CD14-positive monocyte (primary cell): ENCODE measurements around the gene C12orf42. TPM values are rescaled to one million over a fixed set of nuclear protein-coding genes. Genes with fewer than 3 reads are reported as not detected.

Experiments used
- DNase-seq, 3 donors: peaks; one replicate each; pipeline ENCODE4 v3.0.0-alpha.2; 2011 to 2022
- H2AFZ ChIP-seq: 2 replicates; pipeline ENCODE4 v1.6.0; 2012; ENCODE audit warnings: mild to moderate bottlenecking, low read depth, low read length, inconsistent platforms; ENCODE audit not compliant: insufficient read depth, poor library complexity, severe bottlenecking
- H3K27ac ChIP-seq, 2 donors: 1 replicate in 1 of 2; 2 replicates in 1 of 2; pipeline ENCODE4 v1.5.1; 2012 to 2013; ENCODE audit warnings: low read length in 2 of 2, control low read depth in 1 of 2, inconsistent platforms in 1 of 2, low read depth in 1 of 2, mild to moderate bottlenecking in 1 of 2
- H3K27me3 ChIP-seq, 2 donors: one replicate each; pipeline versions ENCODE4 v1.6.0 to v1.6.1; 2011 to 2013; ENCODE audit warnings: low read length in 2 of 2; ENCODE audit not compliant: control insufficient read depth in 2 of 2, insufficient read depth in 2 of 2
- H3K36me3 ChIP-seq, 2 donors: replicated peaks in 1 of 2; 1 replicate in 1 of 2; 2 replicates in 1 of 2; pipeline versions ENCODE4 v1.5.1 to v1.6.1; 2012 to 2013; ENCODE audit warnings: low read length in 2 of 2, control low read depth in 1 of 2, inconsistent platforms in 1 of 2, mild to moderate bottlenecking in 1 of 2; ENCODE audit not compliant: insufficient read depth in 2 of 2, control insufficient read depth in 1 of 2
- H3K4me1 ChIP-seq, 2 donors: 1 replicate in 1 of 2; 2 replicates in 1 of 2; pipeline versions ENCODE4 v1.5.1 to v1.6.1; 2012 to 2013; ENCODE audit warnings: low read length in 2 of 2, control low read depth in 1 of 2, inconsistent platforms in 1 of 2, mild to moderate bottlenecking in 1 of 2, moderate library complexity in 1 of 2; ENCODE audit not compliant: insufficient read depth in 2 of 2, control insufficient read depth in 1 of 2
- H3K4me2 ChIP-seq: replicated peaks from 2 replicates; pipeline ENCODE3; 2012; ENCODE audit warnings: low read length, moderate library complexity, mild to moderate bottlenecking; ENCODE audit not compliant: poor library complexity, severe bottlenecking; ENCODE audit errors: extremely low read depth
- H3K4me3 ChIP-seq, 3 experiments: fragments of 200-600 bp in 1 of 3; sonication (generic) in 1 of 3; replicated peaks in 1 of 3; 1 replicate in 2 of 3; 2 replicates in 1 of 3; pipeline ENCODE4 v1.5.1; 2011 to 2013; ENCODE audit warnings: low read length in 3 of 3, mild to moderate bottlenecking in 3 of 3, control low read depth in 2 of 3, low read depth in 2 of 3, inconsistent platforms in 1 of 3, moderate library complexity in 1 of 3
- H3K79me2 ChIP-seq: 2 replicates; pipeline ENCODE4 v1.6.0; 2012; ENCODE audit warnings: mild to moderate bottlenecking, control low read depth, inconsistent platforms, low read length, moderate library complexity; ENCODE audit not compliant: insufficient read depth
- H3K9ac ChIP-seq: 2 replicates; pipeline ENCODE4 v1.6.0; 2017; ENCODE audit warnings: low read length, mild to moderate bottlenecking; ENCODE audit not compliant: insufficient read depth, poor library complexity, severe bottlenecking
- H3K9me3 ChIP-seq, 2 donors: replicated peaks in 1 of 2; 1 replicate in 1 of 2; 2 replicates in 1 of 2; pipeline versions ENCODE4 v1.5.1 to v1.6.1; 2012 to 2013; ENCODE audit warnings: low read length in 2 of 2, control low read depth in 1 of 2; ENCODE audit not compliant: control insufficient read depth in 1 of 2, insufficient read depth in 1 of 2
- H4K20me1 ChIP-seq: 2 replicates; pipeline ENCODE4 v1.6.0; 2012; ENCODE audit warnings: mild to moderate bottlenecking, low read length, control low read depth, moderate library complexity; ENCODE audit not compliant: insufficient read depth
- H3K27ac Mint-ChIP-seq, 7 donors: one replicate each; pipeline ENCODE4 v1.8.0; 2020; ENCODE audit warnings: mild to moderate bottlenecking in 7 of 7, mixed read lengths in 7 of 7, moderate library complexity in 6 of 7, inconsistent platforms in 2 of 7
- H3K27me3 Mint-ChIP-seq, 3 donors: one replicate each; pipeline ENCODE4 v1.8.0; 2021 to 2022; ENCODE audit warnings: low read depth in 3 of 3, mild to moderate bottlenecking in 3 of 3, mixed read lengths in 3 of 3, moderate library complexity in 3 of 3, inconsistent platforms in 1 of 3
- H3K36me3 Mint-ChIP-seq, 2 donors: one replicate each; pipeline ENCODE4 v1.8.0; 2020; ENCODE audit warnings: mixed read lengths in 2 of 2, inconsistent platforms in 1 of 2, mild to moderate bottlenecking in 1 of 2
- H3K4me1 Mint-ChIP-seq: one replicate; pipeline ENCODE4 v1.8.0; 2020; ENCODE audit warnings: mild to moderate bottlenecking, mixed read lengths
- H3K4me3 Mint-ChIP-seq, 2 donors: one replicate each; pipeline ENCODE4 v1.8.0; 2020; ENCODE audit warnings: mild to moderate bottlenecking in 2 of 2, mixed read lengths in 2 of 2, moderate library complexity in 1 of 2
- H3K9me3 Mint-ChIP-seq, 7 donors: one replicate each; pipeline ENCODE4 v1.8.0; 2020 to 2022; ENCODE audit warnings: mixed read lengths in 7 of 7, mild to moderate bottlenecking in 6 of 7, moderate library complexity in 6 of 7, inconsistent platforms in 2 of 7
- WGBS: methylation state at CpG from one replicate; pipeline ENCODE4 v1.1.5; 2013; ENCODE audit warnings: missing lambda C conversion rate; ENCODE audit not compliant: insufficient coverage; 5-methylcytosine and 5-hydroxymethylcytosine counted together
- intact Hi-C, 2 donors: fragments of 100-400 bp; cut with micrococcal nuclease; formaldehyde crosslinking; loops; one replicate each; pipeline versions ENCODE4 v1.15.0 to v1.15.1; 2023
- polyA plus RNA-seq, 3 donors: library from polyadenylated mRNA; depleted of rRNA in 1 of 3; unstranded in 2 of 3; stranded (reverse) in 1 of 3; fragments of 300-500 nt in 2 of 3; fragments of >200 nt in 1 of 3; fragmentation: Illumina TruSeq in 2 of 3; gene quantifications; 1 replicate in 2 of 3; 2 replicates in 1 of 3; pipeline ENCODE4 v1.2.3, GENCODE V29; 2012 to 2021
- TF ChIP-seq, protein P1 (sequence below): fragments of 200-600 bp; IDR thresholded peaks from one replicate; pipeline ENCODE4 v1.8.0; 2022; ENCODE audit warnings: antibody characterized with exemption, mild to moderate bottlenecking

C12orf42 gene
- polyA plus RNA-seq, 3 donors, result not detected

DNA sequence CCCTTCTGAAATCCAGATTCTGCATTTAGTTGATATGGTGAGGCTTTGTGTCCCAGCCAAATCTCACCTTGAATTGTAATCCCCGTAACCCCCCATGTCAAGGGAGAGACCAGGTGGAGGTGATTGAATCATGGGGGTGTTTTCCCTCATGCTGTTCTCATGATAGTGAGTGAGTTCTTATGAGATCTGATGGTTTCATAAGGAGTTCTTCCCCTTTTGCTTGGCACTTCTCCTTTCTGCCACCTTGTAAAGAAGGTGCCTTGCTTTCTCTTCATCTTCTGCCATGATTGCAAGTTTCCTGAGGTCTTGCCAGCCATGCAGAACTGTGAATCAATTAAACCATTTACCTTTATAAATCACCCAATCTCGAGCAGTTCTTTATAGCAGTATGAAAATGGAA is 23.1 kb upstream of the C12orf42 start:
- Mint-ChIP-seq H3K4me1 (no peaks in the 10 kb centered on the region), H3K36me3 (no peaks in the 10 kb centered on the region), H3K27ac (no peak overlapping the region), H3K27me3 (no peaks in the 10 kb centered on the region), H3K9me3 (peaks cover 0 to 8% (median 0%) of the 10 kb centered on the region in 7 donors), H3K4me3 (no peak overlapping the region)
- H2AFZ ChIP-seq, result no peak overlapping the region
- no peaks in the 10 kb centered on the region for H3K4me1 ChIP-seq
- no peaks in the 10 kb centered on the region for H3K36me3 ChIP-seq
- no peak overlapping the region for H3K27ac ChIP-seq
- TF ChIP-seq, protein P1, sequence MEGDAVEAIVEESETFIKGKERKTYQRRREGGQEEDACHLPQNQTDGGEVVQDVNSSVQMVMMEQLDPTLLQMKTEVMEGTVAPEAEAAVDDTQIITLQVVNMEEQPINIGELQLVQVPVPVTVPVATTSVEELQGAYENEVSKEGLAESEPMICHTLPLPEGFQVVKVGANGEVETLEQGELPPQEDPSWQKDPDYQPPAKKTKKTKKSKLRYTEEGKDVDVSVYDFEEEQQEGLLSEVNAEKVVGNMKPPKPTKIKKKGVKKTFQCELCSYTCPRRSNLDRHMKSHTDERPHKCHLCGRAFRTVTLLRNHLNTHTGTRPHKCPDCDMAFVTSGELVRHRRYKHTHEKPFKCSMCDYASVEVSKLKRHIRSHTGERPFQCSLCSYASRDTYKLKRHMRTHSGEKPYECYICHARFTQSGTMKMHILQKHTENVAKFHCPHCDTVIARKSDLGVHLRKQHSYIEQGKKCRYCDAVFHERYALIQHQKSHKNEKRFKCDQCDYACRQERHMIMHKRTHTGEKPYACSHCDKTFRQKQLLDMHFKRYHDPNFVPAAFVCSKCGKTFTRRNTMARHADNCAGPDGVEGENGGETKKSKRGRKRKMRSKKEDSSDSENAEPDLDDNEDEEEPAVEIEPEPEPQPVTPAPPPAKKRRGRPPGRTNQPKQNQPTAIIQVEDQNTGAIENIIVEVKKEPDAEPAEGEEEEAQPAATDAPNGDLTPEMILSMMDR, result no peak
- intact Hi-C loops, result no loop called here
- WGBS, result no CpG with 5 or more reads among the region's 2 CpGs
- no peaks in the 10 kb centered on the region for H3K27me3 ChIP-seq
- H4K20me1 ChIP-seq, result no peaks in the 10 kb centered on the region
- H3K9ac ChIP-seq, result no peak overlapping the region
- H3K9me3 ChIP-seq, result no peaks in the 10 kb centered on the region
- H3K4me3 ChIP-seq, result no peak overlapping the region
- H3K79me2 ChIP-seq, result no peaks in the 10 kb centered on the region
- DNase-seq, result no peak
- no peak overlapping the region for H3K4me2 ChIP-seq

- Histone ChIP-seq H3K27ac (no peak overlapping the region), H3K9me3 (no peaks in the 10 kb centered on the region), H3K27me3 (no peaks in the 10 kb centered on the region), H3K36me3 (no peaks in the 10 kb centered on the region), H3K4me1 (no peaks in the 10 kb centered on the region), H3K9ac (no peak overlapping the region), H3K4me2 (no peak overlapping the region), H3K4me3 (no peak overlapping the region), H3K79me2 (no peaks in the 10 kb centered on the region), H4K20me1 (no peaks in the 10 kb centered on the region), H2AFZ (no peak overlapping the region)
- Mint-ChIP-seq H3K27ac (no peak overlapping the region), H3K4me1 (no peaks in the 10 kb centered on the region), H3K4me3 (no peak overlapping the region), H3K27me3 (peaks cover 0 to 3% (median 0%) of the 10 kb centered on the region in 3 donors), H3K9me3 (peaks cover 0 to 8% (median 0%) of the 10 kb centered on the region in 7 donors), H3K36me3 (no peaks in the 10 kb centered on the region)
- intact Hi-C loops, result no loop called here
- WGBS, result 100% methylated on average over 2 of the region's 3 CpGs
- TF ChIP-seq, protein P1, result no peak
- no peak for DNase-seq
These were observed 21.4 kb upstream of the C12orf42 start for GRCh38 chr12:103517161-103517560.
